ENCODE data around the gene SUSD4. TPM values are rescaled to one million over a fixed set of nuclear protein-coding genes. Genes with fewer than 3 reads are reported as not detected.

Gene SUSD4
- total and polyA plus RNA-seq, 2 experiments from 2014 or later, result 5.6 to 8.3 TPM

DNA sequence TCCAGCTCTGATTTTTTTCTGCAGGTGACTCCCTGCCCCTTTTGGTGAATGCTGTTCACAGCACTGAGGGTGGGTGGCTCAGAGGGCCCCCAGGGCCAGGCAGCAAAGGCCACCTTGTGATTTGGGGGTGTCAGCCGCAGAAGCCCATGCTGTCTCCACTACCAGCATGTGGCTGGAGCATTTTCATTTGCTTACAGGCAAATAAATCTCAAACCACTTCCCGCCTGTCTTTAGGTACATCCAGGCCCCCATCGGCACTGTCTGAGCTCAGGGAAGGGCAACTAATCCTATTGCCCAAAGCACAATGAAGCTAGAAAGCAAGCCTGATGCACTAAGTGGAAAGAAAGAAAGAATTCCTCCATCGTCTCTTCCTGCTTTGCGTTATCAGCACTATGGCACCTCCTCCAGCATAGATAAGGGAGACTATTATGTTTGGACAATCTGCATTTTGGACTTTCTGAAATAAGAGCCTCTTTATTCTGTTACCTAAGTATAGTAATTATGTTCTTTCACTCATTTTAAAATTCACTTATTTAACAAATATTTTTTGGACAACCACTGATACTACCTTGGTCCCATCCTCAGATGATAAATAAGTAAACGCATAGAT is 120.4 kb downstream of the SUSD4 start:
- H4K20me1 ChIP-seq (ENCODE audit: insufficient read depth, poor library complexity, severe bottlenecking), result no peaks in the 10 kb centered on the region
- DNase-seq (ENCODE audit: low spot score), result no peak
- H3K4me3 ChIP-seq, result no peak overlapping the region
- H3K4me2 ChIP-seq, result no peak overlapping the region
- 58% methylated on average over 6 of the region's 6 CpGs for WGBS (ENCODE audit: low lambda C conversion rate, missing lambda C conversion rate)
- H3K27ac ChIP-seq, result no peak overlapping the region
- H3K9me2 ChIP-seq (replicated peaks; ENCODE audit: insufficient read depth), result no peaks in the 10 kb centered on the region
- TF ChIP-seq EZH2phosphoT487 (IDR thresholded peaks at IDR 0.05; ENCODE audit: low read depth, severe bottlenecking, unreplicated experiment) (no peak), EZH2 (IDR thresholded peaks at IDR 0.05; ENCODE audit: borderline replicate concordance) (no peak)
- TF ChIP-seq, protein P1, sequence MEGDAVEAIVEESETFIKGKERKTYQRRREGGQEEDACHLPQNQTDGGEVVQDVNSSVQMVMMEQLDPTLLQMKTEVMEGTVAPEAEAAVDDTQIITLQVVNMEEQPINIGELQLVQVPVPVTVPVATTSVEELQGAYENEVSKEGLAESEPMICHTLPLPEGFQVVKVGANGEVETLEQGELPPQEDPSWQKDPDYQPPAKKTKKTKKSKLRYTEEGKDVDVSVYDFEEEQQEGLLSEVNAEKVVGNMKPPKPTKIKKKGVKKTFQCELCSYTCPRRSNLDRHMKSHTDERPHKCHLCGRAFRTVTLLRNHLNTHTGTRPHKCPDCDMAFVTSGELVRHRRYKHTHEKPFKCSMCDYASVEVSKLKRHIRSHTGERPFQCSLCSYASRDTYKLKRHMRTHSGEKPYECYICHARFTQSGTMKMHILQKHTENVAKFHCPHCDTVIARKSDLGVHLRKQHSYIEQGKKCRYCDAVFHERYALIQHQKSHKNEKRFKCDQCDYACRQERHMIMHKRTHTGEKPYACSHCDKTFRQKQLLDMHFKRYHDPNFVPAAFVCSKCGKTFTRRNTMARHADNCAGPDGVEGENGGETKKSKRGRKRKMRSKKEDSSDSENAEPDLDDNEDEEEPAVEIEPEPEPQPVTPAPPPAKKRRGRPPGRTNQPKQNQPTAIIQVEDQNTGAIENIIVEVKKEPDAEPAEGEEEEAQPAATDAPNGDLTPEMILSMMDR (IDR thresholded peaks at IDR 0.05; ENCODE audit: poor library complexity), result no peak
- H3K79me2 ChIP-seq, result no peaks in the 10 kb centered on the region
- H3K27me3 ChIP-seq, result no peaks in the 10 kb centered on the region
- no peaks in the 10 kb centered on the region for H3K4me1 ChIP-seq (ENCODE audit: insufficient read depth)
- H3K9me3 ChIP-seq (ENCODE audit: low read depth), result no peaks in the 10 kb centered on the region
- no peaks in the 10 kb centered on the region for H3K36me3 ChIP-seq (replicated peaks; ENCODE audit: insufficient read depth, low read depth)
- H2AFZ ChIP-seq, result no peak overlapping the region

DNA sequence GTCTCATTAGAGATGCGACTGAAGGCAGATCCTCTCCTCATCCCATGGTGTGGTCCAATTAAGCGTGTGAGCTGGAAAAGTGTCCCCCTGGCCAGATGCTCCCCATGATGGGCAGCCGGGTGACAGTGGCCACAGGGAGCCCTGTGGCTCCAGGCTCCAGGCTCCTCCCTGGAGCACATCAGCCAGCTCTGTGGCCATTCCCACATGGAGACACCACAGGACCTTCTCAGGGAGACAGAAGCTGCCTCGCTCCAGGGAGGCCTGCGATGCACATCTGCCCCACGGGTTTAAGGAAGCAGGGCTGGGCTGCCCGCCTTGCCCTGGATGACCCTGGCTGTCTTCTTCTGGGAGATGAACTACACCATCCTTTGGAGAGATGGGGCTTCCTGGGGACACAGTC is 121.0 kb downstream of the SUSD4 start:
- DNase-seq (ENCODE audit: low spot score), result no peak
- Histone ChIP-seq H3K4me2 (no peak overlapping the region), H3K79me2 (no peaks in the 10 kb centered on the region), H3K9me3 (ENCODE audit: low read depth) (no peaks in the 10 kb centered on the region), H3K4me3 (no peak overlapping the region), H3K27ac (no peak overlapping the region), H3K27me3 (no peaks in the 10 kb centered on the region), H2AFZ (no peak overlapping the region), H3K4me1 (ENCODE audit: insufficient read depth) (no peaks in the 10 kb centered on the region), H3K36me3 (replicated peaks; ENCODE audit: insufficient read depth, low read depth) (no peaks in the 10 kb centered on the region), H3K9me2 (replicated peaks; ENCODE audit: insufficient read depth) (no peaks in the 10 kb centered on the region), H4K20me1 (ENCODE audit: insufficient read depth, poor library complexity, severe bottlenecking) (no peaks in the 10 kb centered on the region)
- WGBS (ENCODE audit: low lambda C conversion rate, missing lambda C conversion rate), result 96% methylated on average over 7 of the region's 7 CpGs
- TF ChIP-seq, protein P1 (IDR thresholded peaks at IDR 0.05; ENCODE audit: poor library complexity), result no peak

DNA sequence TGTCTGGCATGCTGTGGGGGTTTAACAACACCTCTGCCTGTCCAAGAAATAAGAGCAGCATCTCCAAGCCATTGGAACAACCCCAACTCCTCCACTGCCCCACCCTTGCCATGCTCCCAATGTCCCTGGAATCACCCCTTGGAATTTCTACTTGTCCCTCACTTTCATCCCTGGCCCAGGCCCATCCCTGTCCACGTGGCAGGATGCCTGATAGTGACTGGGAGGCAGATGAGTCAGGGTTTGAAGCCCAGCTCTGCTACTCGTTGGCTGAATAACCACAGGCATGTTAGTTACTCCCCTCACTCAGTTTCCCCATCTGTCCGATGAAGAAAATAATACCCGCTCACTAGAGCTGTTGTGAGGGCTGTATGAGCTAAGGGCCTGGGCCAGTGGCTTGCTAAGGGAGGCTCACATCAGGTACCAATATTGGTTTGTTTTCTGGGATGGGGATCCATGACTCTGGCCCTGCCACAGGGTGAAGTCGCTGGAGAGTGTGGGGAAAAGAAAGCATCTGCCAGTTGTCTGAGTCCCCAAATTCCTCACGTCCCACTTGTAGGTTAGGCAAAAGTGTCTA is 121.5 kb downstream of the SUSD4 start:
- Histone ChIP-seq H3K36me3 (replicated peaks; ENCODE audit: insufficient read depth, low read depth) (no peaks in the 10 kb centered on the region), H3K79me2 (no peaks in the 10 kb centered on the region), H3K4me3 (no peak overlapping the region), H3K4me1 (ENCODE audit: insufficient read depth) (no peaks in the 10 kb centered on the region), H3K9me2 (replicated peaks; ENCODE audit: insufficient read depth) (no peaks in the 10 kb centered on the region), H3K4me2 (no peak overlapping the region), H3K27ac (no peak overlapping the region), H3K9me3 (ENCODE audit: low read depth) (no peaks in the 10 kb centered on the region), H2AFZ (no peak overlapping the region), H3K27me3 (no peaks in the 10 kb centered on the region), H4K20me1 (ENCODE audit: insufficient read depth, poor library complexity, severe bottlenecking) (no peaks in the 10 kb centered on the region)
- 85% methylated on average over 6 of the region's 6 CpGs for WGBS (ENCODE audit: low lambda C conversion rate, missing lambda C conversion rate)
- TF ChIP-seq EZH2 (IDR thresholded peaks at IDR 0.05; ENCODE audit: borderline replicate concordance) (no peak), EZH2phosphoT487 (IDR thresholded peaks at IDR 0.05; ENCODE audit: low read depth, severe bottlenecking, unreplicated experiment) (no peak)
- TF ChIP-seq, protein P1 (IDR thresholded peaks at IDR 0.05; ENCODE audit: poor library complexity), result no peak
- DNase-seq (ENCODE audit: low spot score), result no peak

Measured in hepatocyte (in vitro differentiated cells).